Upper lobe of right lung (tissue), 1 donor: ENCODE data around the gene FGFR2. TPM values are rescaled to one million over a fixed set of nuclear protein-coding genes. Genes with fewer than 3 reads are reported as not detected.

Experiments
- ATAC-seq: fragments of 200-7000 bp; cut with Tn5 transposase; one replicate; pipeline ENCODE4 v1.9.1; 2020; ENCODE audit warnings: mild to moderate bottlenecking, moderate library complexity
- DNase-seq: peaks from one replicate; pipeline ENCODE4 v3.0.0-alpha.2; 2020
- H3K27ac ChIP-seq: fragments of 200-600 bp; one replicate; pipeline ENCODE4 v1.8.0; 2022
- H3K27me3 ChIP-seq: fragments of 200-600 bp; one replicate; pipeline ENCODE4 v1.8.0; 2022; ENCODE audit warnings: mild to moderate bottlenecking
- H3K36me3 ChIP-seq: fragments of 200-600 bp; one replicate; pipeline ENCODE4 v1.8.0; 2022
- H3K4me1 ChIP-seq: fragments of 200-600 bp; one replicate; pipeline ENCODE4 v1.8.0; 2022
- H3K4me3 ChIP-seq: fragments of 200-600 bp; one replicate; pipeline ENCODE4 v1.8.0; 2022; ENCODE audit warnings: mild to moderate bottlenecking
- H3K9me3 ChIP-seq: fragments of 200-600 bp; one replicate; pipeline ENCODE4 v1.8.0; 2022
- CTCF ChIP-seq: fragments of 200-600 bp; IDR thresholded peaks from one replicate; pipeline ENCODE4 v1.8.0; 2022; ENCODE audit warnings: antibody characterized with exemption
- intact Hi-C: fragments of 100-400 bp; cut with DNase I; formaldehyde crosslinking; loops from one replicate; pipeline ENCODE4 v1.11.0; 2022
- total RNA-seq: library from RNA; stranded (reverse); fragmentation: NEBNext Ultra II Directional; extraction: Animal tissue kit (Norgen Biotek cat#: 25700); gene quantifications from one replicate; pipeline ENCODE4 v1.2.1, GENCODE V29; 2021
- donor health status: DM: no; HTN: yes; CAD: no; lungs with severe emphysema.

The FGFR2 gene
- total RNA-seq, 1 donor from 2014 or later: 58.7 TPM

- Histone ChIP-seq H3K36me3 (no peaks in the 10 kb centered on the region), H3K27me3 (no peaks in the 10 kb centered on the region), H3K9me3 (no peaks in the 10 kb centered on the region), H3K4me1 (no peaks in the 10 kb centered on the region), H3K4me3 (no peak overlapping the region), H3K27ac (no peak overlapping the region)
- no peak for ATAC-seq
- intact Hi-C loops: no loop called here
- DNase-seq: no peak
- TF ChIP-seq CTCF: no peak
These were observed 41.2 kb upstream of the FGFR2 start for GRCh38 chr10:121639416-121639815.

- intact Hi-C loops: no loop called here
- no peaks in the 10 kb centered on the region for H3K27me3 ChIP-seq
- H3K36me3 ChIP-seq: no peaks in the 10 kb centered on the region
These were observed 39.2 kb upstream of the FGFR2 start for GRCh38 chr10:121637437-121637836.

GRCh38 chr10:121633056-121633455 lies 34.8 kb upstream of the FGFR2 start:
- TF ChIP-seq CTCF: no peak
- Histone ChIP-seq H3K27me3 (no peaks in the 10 kb centered on the region), H3K27ac (no peak overlapping the region), H3K4me3 (no peak overlapping the region), H3K9me3 (no peaks in the 10 kb centered on the region), H3K36me3 (no peaks in the 10 kb centered on the region), H3K4me1 (no peaks in the 10 kb centered on the region)
- no peak for ATAC-seq
- intact Hi-C loops: no loop called here
- peak; percentile 42 for DNase-seq

More at GRCh38 chr10:121637437-121637836, 39.2 kb upstream of the FGFR2 start:
- no peak for TF ChIP-seq CTCF
- Histone ChIP-seq H3K4me3 (no peak overlapping the region), H3K4me1 (no peaks in the 10 kb centered on the region), H3K9me3 (no peaks in the 10 kb centered on the region), H3K27ac (no peak overlapping the region)
- ATAC-seq (no peak), DNase-seq (no peak)

- ATAC-seq (no peak), DNase-seq (peak; percentile 17)
- Histone ChIP-seq H3K4me1 (no peaks in the 10 kb centered on the region), H3K27me3 (no peaks in the 10 kb centered on the region), H3K9me3 (no peaks in the 10 kb centered on the region), H3K36me3 (no peaks in the 10 kb centered on the region), H3K4me3 (no peak overlapping the region), H3K27ac (no peak overlapping the region)
- no peak for TF ChIP-seq CTCF
- intact Hi-C loops: no loop called here
These were observed 33.3 kb upstream of the FGFR2 start for GRCh38 chr10:121631365-121632029.

- H3K4me3 ChIP-seq: no peak overlapping the region
- intact Hi-C loops: no loop called here
- H3K9me3 ChIP-seq: no peaks in the 10 kb centered on the region
- no peaks in the 10 kb centered on the region for H3K4me1 ChIP-seq
- H3K27me3 ChIP-seq: no peaks in the 10 kb centered on the region
- DNase-seq (no peak), ATAC-seq (no peak)
- H3K36me3 ChIP-seq: no peaks in the 10 kb centered on the region
- H3K27ac ChIP-seq: no peak overlapping the region
- TF ChIP-seq CTCF: no peak
These were observed 30.6 kb upstream of the FGFR2 start for GRCh38 chr10:121628859-121629258.
